ENCODE results near the gene TP53BP2.
"Not testable (repeated sequence)": the region's sequence is repeated elsewhere in the genome, so short reads cannot be mapped to it uniquely, and the experiment has no call there.

TP53BP2 gene

DNA sequence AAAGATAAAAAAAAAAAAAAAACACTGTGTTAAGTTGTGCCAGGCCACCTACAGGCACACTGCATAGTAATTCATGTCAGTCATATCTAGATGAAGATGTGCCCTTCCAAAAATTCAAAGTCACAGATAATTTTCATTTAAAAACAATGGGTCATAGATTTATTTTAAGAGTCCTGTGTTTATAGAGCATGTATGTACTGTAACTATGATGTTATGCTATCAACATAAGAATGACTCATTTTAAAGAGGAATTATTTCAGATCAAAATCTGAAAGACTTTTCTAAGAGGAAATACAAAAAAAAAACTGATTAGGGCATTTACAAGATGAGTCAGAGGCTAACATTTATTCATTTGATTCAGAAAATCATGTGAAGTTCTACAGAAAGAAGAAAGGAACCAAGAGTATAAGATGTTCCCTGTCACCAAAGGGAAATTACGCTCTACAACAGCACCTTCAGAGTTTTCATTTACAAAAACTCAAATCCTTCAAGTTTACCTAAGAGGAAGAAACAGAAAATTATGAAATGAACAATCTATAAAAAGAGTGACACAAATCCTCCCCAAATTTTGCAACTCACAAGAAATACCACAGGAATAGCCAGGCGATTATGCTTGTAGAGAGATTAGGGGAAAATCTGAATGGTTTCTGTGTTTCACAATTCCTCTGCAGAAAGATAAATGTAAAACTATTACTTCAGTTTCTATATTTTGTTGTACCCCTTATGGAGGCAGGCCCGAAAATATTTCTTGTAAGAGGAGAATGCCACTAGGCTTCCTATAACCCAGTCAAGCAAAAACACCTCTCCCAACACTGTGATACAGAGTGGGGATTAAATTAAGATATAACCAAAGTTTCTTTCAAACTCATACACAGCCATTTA lies 13.8 kb downstream of the TP53BP2 start:
- no peak for DNase-seq

DNA sequence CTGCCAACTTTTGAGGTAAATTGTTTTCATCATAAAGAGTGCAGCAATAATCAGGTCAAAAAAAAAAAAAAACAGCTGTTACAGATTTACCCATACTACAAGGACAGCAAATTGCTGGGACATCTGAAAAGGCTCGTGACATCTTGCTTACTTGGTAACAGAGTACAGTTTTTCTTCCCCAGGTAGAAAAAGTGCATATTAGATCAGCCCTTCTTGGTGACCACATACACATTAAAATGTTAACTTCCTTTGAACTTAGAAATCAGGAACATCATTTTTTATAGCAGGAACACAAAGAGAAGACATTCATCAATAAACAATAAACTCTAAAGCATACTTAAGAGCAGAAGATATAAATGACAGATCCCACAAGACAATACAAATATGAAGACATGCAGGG lies 16.1 kb downstream of the TP53BP2 start:
- no peak for DNase-seq

DNA sequence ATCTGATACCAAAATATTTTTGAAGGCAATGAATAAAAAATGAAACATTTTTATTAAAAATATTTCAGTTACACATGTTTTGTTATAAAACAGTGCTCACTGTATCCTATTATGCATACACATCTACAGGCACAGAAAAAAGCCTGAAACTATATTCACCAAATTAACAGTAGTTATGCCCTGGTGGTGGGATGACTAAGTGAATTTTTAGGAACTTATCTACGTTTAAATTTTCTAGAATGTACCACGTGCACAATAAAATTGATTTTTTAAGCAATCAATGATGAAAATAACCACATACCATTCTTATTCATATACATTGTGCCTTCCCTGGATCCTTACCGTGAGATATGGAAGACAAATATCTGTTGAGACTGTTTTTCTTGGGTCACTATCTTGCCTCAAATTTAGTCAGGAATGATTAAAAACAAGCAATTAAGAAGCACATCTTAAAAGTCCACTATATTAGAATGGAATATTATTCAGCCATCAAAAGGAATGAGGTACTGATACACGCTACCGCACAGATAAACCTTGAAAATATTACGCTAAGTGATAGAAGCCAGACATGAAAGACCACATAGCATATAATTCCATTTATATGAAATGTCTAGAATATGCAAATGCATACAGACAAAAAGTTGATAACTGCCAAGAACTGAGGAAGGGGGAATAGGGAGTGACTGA lies 17.4 kb downstream of the TP53BP2 start:
- DNase-seq: no peak

DNA sequence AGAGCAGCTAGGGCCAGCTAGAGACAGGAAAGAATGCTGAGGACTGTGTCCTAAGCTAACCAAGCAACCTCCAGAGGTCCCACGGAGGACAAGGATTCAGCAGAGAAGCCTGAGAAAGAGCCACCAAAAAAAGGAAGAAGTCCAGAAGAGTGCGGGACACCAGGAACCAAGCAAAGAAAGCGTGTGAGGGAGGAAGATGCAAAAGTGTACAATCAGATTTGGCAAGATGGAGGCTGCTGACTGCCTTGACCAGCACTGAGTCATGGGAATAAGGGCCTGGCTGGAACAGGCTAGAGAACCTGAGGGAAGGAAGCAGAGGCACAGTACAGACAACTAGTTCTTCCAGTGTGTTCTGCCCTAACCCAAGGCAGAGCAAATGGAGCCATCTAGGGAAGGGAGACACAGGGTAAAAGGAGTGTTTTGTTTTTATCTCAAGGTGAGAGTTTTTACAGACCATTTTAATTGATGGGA lies 18.5 kb downstream of the TP53BP2 start:
- no peak for DNase-seq

DNA sequence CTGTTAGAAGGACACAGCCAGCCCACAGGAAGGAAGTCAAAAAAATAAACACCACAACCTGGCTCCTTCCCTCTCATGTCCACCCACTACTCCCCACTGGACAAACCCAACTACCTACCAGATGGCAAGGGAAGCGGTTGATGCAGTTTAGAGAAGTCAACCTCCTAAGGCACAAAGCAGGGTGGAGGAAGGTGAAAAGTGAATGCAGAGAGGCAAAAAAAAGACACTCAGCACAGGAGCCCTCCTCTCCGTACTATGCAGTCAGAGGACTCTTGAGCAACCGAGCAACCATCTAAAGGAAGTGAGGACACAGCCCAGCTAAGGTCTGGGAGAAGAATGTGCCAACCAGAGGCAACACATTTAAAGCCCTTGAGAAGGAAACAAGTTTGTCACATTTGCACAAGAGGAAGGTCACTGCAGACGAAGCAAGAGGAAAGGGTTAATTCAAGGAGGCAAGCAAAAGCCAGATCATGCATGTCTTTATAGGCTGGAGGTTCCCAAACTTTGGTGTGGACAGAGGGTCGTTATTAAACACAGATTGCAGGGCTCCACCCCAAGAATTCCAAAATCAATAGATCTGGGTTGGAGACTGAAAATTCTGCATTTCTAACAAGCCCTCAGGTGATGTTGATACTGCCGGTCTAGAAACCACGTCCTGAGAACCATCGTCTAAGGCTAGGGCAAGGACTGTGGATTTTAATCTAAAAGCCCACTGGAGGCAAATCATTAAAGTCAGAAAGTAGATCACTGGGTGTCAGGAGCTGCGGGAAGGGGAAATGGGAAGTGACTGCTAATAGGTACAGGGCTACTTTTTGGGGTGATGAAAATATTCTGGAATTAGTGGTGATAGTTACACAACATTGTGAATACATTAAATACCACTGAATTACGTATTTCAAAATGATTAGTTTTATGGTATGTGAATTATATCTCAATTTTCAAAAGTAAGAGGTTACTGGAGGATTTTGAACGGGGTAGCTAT lies 19.7 kb downstream of the TP53BP2 start:
- no peak for DNase-seq

DNA sequence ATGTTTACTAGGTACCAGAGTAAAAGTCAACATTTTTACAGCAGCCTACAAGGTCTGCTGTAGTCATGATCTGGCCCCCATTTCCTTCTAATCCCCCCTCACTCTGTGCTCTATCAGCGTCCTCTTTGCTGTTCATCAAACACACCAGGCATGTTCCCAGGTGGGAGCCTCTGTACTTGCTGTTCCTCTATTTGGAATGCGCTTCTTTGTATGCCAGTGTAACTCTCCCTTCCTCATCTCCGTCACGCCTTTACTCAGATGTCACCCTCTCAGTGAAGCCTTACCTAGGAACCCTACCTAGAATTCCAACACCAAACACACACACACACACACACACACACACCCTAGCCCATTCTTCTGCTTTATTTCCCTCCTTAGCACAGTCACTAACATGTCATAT lies 21.0 kb downstream of the TP53BP2 start:
- DNase-seq: no peak

DNA sequence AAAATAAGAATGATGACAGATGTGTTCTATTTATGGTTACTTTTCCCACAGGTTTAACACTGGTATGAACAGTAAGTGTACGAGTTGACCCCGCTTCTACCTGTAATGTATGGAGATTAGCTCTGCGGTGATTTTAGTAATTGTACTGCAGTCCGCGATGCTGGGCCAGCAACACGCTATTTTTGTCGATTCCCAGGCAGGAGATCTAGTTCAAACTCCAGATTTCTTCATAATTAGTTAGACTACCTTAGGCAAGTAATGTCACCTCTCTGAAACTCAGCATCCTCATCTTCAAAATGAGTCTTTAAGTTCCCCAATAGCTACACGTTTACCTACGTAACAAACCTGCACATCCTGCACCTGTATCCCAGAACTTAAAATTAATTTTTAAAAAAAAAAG lies 21.5 kb downstream of the TP53BP2 start:
- DNase-seq: no peak

DNA sequence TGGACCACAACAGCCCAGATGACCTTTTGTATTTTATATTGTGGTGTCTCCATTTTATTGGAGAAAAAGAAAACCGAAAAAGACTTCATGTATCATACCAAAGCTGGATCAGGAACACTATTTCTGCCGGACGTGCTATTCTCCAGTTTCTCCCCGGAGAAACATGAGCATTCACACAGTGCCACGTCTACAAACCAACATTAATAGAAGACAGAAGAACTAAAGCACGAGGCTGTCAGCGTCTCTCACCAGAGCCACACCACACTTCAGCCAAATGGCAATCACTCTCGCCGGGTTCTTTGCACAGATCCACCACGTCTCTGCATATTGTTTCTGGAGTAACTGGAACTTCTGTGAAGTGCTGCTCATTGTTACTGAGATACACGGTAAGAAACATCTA lies 24.8 kb downstream of the TP53BP2 start:
- DNase-seq: no peak

DNA sequence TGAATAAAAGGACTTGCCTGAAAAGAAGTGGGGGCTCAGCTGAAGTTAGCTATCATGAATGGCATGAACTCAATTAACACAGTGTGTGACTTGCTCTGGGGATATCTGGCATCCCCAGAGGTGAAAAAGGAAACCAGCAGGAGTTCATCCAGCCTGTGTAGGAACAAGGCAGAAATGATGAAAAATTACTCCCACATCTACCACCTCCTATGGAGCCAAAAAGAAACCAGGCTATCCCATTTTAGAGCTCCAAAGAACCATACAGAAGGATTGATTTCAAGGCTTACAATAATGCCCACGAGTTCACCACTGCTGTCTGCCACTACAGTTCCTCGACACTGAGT lies 25.3 kb downstream of the TP53BP2 start:
- DNase-seq: no peak

DNA sequence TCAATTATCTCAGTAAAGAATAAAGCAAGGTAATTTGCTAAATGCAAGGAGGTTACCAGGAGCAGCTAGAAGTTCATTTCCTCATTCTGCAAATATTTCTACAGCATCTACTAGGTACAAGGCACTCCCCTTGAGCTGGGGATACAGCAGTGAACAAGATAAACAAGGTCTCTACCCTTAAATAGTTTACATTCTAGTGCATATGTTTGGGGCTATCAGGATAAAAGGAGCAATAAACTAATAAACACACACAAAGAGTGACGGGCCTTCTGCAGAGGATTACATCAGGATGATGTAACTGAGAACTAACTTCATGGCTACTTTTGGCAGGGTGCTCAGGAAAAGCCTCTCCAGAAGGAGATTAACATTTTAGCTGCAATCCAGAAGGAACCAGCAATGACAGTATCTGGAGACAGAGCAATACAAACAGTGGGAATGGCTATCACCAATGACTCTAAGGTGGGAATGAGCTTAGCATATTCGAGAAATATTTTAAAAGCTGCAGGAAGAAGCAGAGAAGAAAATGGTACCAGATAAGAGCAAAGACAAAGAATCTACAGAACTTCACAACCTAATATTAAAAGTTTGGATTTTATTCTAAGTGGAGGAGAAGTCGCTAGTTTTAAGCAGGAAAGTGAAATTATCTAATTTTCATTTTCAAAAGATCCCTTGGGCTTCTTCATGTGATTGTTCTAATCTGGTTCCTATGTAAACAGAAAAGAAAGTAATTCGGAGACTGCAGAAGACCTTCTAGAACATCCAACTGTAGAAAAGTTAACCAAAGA lies 25.8 kb downstream of the TP53BP2 start:
- DNase-seq: no peak

DNA sequence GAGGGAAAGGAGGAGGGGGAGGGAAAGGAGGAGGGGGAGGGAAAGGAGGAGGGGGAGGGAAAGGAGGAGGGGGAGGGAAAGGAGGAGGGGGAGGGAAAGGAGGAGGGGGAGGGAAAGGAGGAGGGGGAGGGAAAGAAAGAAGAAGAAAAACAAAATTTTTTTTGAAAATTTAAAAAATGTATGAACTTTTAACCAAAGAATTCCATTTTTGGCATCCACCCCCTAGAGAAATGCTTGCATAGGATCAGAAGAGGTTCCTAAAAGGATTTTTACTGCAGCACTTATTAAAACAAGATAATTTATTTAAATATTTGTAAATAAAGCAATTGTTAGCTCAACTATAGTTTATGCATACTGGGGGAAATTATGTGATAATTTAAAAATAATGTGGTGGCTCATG lies 28.5 kb downstream of the TP53BP2 start:
- not testable (repeated sequence) for DNase-seq

DNA sequence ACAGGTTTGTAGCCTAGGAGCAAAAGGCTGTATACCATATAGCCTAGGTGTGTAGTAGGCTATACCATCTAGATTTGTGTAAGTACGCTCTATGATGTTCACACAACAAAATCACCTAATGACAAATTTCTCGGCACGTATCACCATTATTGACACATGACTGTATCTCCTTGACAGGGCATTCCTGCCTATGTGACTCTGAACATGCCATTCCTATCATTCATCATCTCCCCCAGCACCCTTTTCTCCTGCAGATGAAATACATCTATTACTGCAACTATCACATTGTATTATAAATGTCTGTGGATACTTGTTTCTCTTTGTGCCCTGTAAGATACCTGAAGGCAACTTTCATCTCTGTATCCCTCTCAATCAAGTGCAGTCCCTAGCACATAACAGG lies 29.9 kb downstream of the TP53BP2 start:
- DNase-seq: no peak

DNA sequence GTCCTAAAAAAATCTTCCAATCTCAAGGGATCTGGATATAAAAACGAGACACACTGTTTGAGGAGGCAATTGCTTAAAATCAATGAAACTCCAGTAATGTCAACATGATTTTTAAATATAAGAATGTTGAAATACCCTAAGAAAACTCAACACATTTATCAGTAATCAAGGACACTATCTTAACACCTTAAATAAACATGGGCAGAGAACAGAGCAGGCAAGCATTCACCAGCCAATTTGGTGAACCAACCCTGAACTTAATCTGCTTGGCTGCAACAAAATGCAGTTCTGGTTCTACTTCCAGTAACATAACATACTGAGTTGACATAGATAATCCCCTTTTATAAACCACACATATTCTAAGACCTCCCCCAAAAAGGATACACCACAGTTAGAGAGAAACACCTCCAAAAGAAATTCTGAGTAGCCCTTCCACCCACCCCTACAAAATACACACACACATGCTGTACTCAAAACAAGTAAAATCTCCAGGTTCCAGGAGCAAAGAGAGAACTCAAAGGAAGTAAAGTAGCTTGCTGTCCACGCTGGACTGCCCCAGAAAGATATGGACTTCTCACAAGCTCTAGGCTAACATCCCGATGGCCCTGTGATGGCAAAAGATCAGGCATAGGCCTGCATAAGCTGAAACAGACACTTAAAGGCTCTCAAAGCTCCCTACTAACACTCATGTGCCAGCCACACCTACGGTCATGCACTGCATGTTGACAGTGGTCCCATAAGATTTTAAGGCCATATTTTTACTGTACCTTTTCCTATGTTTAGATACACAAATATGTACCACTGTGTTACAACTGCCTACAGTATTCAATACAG lies 30.5 kb downstream of the TP53BP2 start:
- no peak for DNase-seq

DNA sequence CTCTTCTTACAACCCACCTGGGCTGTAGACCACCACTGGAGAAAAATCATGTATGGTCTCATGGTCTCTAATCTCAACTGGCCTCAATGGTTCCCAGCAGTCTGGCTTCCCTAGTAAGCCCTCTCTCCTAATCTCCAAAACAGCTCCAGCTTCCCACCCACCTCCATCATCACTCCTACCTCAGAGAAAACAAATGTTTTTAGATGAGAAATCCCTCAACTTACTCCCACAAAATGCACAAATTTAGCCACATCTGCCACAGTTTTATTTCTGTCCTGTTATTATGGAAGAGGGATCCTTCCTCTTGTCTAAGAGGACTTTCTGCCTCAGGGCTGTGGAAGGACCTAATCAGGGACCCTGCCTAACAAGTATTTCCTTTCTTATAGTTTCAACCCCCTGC lies 32.1 kb downstream of the TP53BP2 start:
- no peak for DNase-seq

DNA sequence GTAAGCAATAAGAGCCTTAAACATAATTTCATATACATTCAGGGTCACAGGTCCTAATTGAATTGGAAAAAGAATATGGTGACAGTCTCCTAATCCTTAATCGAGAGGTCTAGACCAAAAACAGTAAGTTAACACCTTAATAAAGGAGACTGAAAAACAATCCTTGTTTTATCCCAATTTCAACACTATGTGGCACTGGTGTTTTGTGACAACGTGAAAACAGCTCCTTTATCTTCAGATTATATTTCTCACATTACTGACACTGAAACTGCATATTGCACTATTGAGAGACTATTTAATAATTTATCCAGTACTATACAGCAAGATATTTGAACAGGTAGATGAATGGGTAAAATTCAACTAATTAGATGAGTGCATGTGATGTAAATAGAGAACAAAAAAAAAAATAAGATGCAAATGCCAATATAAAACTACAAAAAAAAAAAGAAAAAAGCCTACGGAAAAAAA lies 34.1 kb downstream of the TP53BP2 start:
- DNase-seq: no peak

DNA sequence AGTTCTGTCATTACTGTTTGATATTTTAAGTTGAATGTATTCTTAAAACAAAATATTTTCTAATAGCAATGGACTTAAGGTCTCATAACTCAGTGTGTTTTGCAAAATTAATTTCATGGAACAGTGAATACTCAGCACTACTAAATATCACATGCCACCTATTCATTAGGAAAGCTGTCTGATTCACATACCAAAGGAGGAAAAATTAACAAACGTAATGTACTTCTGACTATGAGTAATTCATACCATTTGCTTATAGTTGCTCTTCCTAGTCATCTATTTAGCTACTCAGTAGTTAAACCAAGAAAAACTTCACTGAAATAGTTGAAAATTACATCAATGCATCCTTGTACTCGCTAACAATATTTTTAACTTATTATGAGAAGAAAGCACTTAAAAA lies 35.2 kb downstream of the TP53BP2 start:
- DNase-seq: no peak

DNA sequence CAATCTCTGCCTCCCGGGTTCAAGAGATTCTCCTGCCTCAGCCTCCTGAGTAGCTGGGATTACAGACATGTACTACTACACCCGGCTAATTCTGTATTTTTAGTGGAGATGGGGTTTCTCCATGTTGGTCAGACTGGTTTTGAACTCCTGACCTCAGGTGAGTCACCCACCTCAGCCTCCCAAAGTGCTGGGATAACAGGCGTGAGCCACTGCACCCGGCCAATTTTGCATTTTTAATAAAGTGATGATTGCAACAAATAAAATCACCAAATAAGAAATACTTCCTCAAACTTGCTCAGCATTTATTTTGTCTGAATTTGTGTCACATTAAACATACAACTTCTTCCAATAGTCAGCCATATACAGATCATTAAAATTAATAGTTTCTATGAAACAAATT lies 35.8 kb downstream of the TP53BP2 start:
- not testable (repeated sequence) for DNase-seq

DNA sequence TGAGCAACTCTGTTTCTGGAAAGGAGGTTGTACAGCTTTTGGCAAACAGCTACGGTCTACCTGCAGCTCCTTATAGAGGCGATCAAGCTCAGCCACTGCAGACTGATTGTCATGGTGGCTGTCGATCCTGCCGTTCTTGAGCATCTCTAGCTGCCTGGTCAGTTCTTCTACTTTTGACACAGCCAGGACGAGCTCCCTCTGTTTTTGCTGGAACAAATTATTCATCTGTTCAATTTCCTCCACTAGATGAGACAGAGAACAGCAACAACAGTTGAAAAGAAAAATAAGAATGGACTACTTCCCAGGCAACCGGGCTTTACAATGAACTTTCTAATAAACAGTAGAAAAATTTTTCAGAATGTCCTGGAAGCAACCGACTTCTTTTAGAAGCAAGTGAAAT lies 42.5 kb downstream of the TP53BP2 start:
- no peak for DNase-seq

DNA sequence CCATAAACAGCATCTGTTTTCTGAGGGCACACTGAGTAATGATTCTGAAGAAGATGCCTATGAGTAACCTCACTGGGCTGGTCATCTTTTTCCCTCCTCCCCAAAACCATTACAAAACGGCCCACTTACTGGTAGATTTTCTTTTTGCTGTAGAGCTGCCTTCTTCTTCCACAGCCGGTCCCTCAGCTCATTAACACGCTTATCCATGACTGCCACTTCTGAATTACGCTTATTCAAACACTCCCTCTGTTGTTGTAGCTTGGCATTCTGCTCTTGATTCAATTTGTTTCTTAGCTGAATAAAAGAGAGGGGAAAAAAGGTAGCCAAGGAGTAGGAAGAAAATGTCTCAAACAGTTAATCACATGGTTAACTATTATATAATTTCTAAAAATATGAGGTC lies 43.1 kb downstream of the TP53BP2 start:
- DNase-seq: no peak

DNA sequence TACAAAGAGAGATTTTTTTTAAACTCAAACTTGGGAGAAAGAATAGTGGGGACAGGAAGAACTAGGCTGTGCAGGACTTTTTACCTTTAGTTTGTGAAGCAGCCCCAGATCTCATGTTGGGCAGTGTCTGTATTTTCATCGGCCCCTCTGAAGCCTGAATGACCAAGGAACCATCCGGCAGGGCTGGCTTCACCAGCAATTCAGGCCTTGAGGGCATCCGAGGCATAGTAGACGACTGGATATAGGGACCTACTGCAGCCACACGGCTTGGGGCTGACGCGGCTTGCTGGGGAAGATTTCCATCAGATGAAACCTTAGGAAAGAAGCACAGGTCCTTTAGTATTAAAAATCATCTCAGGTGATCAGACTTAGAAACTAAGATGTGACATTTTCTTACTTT lies 43.7 kb downstream of the TP53BP2 start:
- no peak for DNase-seq

DNA sequence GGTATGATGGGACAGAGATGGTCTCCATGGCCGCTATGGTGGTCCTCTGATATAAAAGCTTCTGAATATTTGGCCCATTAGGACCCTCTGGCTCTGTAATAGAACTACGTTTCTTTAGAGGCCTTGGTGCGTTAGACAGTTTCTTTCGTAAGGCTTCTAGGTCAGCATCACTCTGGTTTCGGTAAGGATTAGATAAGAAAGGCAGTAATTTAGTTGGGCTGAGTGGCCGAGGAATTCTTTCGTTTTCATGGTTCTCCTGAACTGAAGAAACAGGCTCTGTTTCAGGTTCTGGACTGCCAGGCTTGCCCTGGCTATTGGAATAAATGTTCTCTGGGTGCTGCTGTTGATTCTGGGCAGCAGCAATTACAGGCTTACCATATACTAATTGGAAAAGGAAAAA lies 49.5 kb downstream of the TP53BP2 start:
- DNase-seq: no peak

Data from effector CD8-positive, alpha-beta T cell (primary cell).